SIG-M5 treated with dmso at 0.1 percent for 504 hours (cell line): ENCODE measurements around the gene DCP1B.

ENCODE experiments used
- DNase-seq: peaks from one replicate; lab custom pipeline; 2025; ENCODE audit not compliant: unreplicated experiment; lab: John Stamatoyannopoulos, UW

Gene DCP1B

DNA sequence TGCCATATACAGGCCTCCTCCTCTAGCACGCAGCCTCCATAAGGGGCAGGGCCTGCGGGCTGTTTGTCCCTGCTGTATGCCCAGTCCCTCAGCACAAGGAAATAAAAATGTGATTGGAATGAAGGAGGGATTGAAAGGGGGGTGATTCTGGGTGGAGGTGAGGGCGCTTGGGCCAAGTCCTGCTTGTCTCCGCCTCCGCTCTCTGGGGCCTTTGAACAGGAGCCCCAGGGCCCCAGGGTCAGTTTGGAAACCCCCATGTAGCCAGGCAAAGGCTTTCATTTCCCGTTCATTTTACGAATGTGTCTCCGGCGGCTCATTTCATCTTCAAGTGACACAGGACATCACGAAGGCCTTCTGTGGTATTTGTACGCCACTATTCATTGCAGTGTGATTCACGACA is 81.3 kb downstream of the DCP1B start:
- no peak for DNase-seq

DNA sequence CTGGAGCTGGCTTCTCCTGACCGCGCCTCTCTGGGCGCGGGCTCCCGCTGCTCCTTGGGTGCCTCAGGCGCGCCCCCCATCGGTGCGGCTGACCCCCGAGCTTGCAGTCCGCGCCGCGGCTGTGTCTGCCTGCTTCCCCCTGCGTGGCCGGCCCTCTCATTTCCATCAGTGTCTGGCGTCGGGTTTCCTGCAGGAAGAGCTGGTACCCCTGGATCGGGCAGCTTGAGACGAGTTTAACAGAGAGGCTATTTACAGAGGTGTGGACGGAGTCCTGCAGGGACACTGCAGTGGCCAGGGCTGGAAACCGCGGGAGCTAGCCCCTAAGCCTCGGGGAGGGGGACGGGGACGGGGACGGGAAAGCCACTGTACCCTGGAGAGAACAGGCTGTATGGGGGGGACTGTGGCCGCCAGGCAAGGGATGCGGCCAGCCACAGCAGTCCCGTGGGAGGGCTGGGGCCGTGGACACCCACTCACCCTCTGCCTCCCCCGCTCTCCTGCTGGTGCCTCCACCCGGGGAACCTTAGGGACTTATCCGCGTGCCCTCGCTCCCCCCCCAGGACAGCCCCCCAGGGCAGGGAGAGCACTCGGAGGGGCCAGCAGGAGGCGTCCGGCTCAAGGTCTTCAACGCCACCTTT is 82.1 kb downstream of the DCP1B start:
- DNase-seq = peak; percentile 35

DNA sequence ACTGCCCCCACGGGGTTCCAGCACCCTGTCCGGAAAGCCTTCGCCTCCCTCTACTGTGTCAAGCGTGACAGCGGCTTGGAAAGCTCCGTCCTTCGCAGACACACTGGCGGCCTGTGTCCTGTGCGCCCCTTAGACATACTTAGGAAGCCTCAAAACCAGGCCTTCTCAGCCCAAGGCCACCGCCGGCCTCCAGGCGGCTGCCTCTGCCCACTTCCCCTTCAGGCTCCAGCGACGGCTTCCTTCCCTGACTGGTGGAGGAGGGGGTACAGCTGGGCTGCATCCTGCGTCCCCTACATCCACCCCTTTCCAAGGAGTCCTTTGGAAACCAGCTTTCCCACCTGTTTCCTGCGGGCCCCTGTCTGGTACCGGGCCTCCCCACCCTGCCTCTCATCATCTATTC is 83.3 kb downstream of the DCP1B start:
- DNase-seq = peak; percentile 71

DNA sequence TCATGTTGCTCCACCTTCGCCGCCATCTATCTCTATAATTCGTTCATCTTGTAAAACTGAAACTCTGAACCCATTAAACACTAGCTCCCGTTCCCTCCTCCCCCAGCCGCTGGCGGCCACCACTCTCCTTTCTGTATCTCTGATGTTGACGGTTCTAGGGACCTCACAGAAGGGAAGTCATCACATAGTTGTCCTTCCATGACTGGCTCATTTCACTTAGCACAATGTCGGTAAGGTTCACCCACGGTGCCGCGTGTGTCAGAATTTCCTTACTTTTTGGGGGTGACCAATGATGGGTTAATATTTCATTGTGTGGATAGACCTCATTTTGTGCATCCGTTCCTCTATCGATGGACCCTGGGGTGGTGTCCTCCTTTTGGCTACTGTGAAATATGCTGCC is 83.8 kb downstream of the DCP1B start:
- DNase-seq = no peak

DNA sequence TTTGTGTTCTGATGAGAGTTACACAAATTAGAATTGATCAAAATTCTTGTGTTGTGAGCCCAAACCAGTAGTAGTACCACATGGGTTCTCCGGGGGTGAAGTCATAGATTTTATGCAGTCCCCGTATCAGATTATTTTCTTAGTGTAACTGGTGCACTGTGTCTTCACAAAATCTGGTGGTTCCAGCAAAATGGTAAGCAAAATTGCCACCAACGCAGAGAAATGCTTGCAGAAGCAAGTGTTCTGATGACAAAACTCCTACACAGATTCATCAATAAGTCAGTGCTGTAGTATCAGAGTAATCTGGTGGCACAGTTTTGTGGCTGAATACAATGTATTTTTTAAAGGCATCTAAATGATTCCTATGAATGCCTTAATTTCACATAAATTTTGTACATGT is 84.5 kb downstream of the DCP1B start:
- DNase-seq = no peak

DNA sequence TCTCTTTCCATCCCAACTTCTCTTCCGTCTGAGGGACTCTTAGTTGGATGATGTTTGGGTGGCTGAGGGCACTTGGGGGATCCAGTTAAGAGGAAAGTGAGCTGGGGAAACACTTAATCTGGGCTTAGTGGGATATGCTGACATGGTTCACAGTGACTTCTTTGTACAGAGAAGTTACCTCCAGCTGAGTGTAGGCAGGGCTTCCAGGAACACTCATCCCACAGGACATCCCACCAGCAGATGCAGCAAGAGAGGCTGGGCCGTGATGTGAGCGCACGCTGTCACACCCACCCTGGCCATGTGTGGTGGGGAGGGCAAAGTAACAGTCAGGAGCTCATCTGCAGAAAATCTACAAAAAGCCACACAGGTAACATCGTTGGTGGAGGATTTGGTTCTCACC is 85.0 kb downstream of the DCP1B start:
- no peak for DNase-seq

DNA sequence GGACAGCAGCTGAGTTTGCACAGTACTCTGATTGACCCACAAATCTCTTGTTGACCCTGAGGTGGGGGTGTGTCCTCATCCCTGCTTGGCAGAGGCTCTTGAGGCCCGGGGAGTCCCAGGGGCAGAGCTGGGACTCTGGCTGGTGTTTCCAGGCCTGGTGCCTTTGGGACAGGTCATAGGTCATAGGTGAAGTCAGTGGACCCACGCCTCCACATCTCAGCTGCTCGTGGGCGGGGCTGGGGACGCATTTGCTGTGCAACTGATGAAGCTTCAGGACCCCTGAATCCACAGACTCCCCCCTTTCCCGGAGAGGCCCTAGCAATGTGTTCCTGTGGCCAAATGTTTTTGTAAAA is 85.4 kb downstream of the DCP1B start:
- DNase-seq = no peak

DNA sequence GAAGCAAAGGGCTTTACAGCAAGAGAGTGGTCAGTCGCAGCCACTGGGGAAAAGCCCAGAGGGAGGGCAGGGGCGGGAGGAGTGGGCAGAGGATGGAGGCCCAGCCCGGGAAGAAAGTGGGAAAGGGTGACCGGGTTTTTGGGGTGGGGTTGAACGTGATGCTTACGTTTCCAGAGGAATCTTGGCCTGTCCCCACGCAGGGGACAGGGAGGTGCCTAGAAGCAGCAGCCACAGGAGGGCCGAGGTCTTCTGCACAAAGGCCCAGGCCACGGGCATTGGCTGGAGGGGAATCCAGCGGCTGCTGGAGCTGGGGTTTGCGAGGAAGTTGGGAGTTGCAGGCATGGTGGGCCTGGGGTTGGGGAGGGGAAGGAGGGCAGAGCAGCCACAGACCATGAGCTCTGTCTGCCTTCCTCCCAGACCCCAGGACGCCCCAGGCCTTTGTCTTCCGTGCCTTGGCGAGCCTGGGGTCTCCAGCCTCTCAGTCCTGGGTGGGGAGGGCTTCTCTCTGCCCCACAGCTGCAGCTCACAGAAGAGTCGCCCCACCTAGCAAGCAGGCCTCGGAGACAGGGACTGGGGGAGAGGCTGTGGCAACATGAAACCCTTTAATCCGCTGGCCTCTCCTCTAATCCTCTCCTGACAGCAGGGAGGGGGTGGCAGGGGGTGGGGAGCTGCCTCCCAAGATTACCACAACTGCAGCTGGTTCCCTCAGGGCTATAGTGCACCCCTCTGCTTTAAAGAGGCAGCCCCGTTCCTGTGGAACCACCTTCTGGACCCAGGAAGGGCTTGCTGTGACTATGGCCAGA is 86.0 kb downstream of the DCP1B start, which contains the start of gene CACNA2D4:
CACNA2D4 (minus strand) TSS at position 572 of the 803 bp plus-strand sequence; CDS start at position 393, 179 bp downstream.
- no peak for DNase-seq

DNA sequence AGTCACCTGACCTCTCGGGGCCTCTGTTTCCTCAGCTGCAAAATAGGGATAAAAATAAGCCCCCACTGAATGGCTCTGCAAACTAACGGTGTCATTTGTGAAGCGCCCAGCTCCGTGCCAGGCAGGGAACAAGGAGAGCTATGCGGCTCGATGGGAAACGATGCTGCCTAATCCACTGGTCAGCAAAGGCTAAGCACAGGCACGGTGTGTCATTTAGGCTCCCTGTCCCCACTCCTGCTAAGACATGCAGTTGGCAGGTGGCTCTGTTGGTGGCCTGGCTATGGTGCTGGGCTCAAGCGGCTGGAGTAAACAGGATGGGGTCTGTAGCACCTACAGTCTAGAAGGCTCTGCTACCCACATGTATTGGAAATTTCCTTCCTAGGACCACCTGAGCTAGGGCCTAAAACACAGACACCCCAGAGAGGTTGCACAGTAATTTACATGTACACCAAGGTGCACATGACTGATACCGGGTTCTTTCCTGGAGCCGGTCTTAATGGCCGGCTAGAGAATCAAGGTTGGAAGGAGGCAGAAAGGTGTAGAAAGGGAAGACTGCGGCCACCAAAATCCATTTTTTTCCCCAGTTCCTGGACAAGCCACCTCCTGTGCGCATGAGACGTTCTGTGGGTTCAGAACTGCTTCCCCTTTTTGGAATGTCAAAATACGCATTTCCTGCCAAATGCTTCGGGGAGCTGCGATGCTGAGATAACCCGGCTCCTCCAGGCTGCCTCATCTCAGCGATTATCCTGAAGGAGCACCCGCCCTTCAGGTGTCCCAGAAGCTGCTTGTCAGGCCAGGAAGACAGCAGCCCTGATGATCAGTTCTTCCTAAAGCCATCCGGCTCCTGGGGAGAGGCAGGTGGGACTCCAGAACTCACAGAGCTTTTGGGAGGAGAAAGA is 86.8 kb downstream of the DCP1B start:
- peak; percentile 70 for DNase-seq

DNA sequence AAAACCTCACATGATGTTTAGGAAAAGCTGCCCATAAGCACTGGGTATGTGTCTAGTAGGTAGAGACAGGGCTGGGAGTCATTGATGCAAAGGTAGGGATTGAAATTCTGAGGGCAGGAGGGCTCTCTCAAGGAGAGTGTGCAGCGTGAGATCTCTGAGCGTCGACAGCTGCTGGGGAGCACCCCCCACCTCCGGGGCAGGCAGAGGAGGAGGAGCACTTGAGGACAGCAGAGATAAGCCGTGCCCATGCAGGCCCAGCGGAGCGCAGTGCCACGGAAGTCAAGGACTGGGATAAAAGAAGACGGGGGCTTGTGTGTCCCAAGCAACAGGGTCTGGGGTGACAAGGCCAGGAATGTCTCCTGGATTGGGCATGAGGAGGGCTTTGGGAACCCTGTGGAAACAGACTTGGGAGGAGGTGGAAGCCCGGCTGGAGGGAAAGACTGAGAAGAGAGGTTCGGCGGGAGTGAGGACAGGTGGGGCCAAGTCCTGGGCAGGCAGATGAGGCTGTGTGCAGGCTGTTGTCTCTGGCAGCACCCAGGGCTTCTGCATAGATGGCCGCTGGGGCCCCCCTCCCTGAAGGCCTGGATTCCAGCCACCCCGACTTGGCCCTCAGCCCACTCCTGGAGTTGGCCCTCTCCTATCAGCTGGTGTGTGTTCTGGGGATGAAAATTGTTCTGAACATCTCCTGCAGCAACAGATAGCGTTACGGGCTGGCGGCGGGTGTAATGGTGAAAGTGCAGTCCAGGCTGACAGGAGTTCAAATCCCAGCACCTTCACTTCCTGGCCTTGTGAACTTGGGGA is 87.7 kb downstream of the DCP1B start:
- DNase-seq = no peak

DNA sequence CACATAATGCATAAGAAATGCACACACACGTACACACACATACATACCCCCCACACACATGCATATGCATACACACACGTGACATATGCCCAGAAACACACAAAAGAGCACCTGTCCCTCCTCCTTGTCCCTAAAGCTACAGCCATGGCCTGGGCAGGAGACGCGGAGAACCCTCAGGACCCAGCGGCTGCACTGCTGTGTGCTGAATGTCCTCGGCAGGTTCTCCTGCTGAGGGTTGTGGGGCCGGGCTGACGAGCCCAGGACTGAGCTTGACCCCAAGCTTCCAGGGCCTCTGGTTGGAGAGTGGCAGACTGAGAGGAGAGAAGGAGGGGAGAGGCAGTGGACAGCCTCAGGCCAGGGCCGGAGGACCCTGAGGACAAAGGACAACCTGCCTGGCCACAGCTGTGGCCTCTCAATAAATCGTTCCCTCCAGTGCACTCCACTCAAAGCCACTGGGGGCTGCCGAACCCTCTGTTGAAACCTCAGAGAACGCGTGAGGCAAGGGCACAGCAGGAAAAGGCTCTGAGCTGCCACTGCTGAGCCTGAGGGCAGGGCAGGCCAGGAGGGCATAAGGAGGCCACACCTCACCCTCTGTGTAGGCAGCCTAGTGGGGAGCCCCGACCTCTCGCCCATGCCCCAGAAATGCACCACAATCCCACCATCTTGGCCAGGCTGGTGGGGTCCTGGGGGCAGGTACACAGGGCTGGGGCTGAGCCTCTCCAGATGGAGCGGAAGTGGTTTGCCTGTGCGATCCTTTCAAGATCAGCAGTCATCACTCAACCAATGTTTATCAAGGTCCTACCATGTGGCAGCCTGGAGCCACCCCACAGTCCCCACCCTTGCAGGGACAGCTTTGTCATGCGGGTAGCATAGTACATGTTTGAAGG is 88.9 kb downstream of the DCP1B start:
- DNase-seq = no peak

DNA sequence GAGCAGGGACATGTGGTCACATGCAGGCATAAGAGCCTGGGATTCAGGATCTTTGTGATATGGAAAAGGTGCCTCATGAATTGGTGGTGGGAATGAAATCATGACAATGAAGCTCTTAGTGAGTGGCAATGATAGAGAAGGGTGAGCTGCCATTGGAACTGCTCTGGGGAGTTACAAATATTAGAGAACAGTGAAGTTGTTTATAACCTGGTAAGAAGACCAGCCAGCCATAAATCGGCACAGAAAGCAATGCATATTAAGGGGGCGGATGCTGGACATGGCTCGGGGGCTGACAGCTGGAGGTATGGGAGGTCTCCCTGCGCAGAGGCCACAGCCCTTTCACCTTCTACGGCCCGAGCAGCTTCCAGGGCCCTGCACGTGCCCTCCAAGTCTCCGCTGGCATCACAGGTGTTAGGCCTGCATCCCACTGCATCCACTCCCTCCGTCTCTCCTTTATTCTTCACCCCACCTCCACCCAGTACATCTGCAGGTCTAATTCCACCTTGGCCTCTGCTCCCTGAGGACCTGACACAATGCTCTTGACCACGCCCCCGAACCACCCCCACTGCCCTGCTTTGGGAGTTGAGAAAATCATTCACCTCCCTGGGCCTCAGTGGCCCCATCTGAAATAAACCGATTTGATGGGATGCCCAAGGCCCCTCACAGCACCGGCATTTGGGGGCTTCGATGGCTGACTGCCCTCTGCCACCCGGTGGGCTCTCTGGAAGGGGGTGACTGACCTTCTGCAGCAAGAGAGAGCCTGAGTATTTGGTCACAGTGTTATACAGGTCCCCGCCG is 89.9 kb downstream of the DCP1B start:
- no peak for DNase-seq

DNA sequence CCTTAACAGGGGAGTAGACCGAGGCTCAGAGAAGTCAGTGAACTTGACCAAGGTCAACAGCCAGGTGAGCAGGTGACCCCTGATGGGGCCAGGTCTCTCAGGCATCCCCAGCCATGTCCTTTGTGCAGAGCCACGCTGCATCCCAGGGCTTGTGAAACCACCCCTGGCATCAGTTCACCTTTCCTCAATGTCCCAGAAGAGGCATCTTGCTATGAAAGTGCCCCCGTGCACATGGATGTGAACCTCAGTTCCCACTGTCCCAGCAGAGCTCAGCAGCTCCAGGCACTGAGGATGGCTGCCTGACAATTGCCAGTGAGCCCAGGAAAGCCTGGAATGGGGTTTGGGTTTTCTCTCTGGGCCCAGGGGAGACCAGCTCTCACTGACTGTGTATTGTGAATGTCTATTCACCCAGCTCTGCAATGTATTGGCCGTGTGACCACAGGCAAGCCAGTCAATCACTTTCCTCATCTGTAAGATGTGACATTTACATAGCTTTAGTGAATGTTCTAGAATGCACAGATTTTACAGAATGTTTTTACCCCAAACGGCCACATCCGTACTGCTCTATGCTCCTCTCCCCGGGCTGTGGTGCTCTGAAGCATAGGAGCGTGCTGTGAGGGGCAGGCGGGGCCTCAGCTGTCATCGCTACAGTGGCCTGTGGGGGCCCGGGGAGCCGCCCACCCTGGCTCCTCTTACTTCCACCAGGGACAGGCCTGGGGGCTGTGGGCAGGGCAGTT is 90.7 kb downstream of the DCP1B start:
- no peak for DNase-seq

DNA sequence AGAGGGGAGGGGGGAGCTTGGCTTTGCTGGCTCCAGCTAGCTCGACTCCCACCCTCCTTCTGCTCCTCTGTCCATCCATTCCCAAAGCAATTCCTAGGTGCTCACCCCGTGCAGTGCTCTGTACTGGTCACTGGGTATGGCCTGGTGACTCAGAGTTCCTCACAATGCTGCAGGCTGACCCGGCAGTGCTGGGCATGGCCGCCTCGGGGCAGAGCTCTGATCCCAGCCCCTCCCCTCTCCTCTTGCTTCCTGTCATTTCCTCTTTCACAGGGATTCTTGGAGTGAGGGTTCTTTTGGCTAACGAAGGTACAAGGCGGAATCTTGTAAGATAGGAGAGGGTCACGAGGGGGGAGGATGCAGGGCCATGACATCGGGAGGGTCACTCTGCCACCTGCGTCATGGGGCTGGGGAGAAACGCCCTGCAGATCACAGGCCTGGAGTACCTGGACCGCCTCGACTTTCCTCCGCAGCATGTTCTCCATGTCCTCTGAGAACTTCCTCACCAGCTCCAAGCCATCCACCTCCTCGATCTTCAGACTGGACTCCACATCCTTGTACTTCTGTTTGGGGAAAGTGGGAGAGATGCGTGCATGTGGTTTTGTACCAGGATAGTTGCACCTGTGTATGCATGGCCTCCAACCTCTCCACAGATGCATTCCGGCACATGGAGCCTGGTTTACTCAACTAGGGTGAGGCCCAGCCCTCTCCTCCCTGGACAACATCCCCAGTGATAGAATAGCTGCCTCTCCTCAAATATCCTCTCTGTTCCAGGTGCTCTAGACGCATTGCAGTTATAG is 91.5 kb downstream of the DCP1B start:
- no peak for DNase-seq

DNA sequence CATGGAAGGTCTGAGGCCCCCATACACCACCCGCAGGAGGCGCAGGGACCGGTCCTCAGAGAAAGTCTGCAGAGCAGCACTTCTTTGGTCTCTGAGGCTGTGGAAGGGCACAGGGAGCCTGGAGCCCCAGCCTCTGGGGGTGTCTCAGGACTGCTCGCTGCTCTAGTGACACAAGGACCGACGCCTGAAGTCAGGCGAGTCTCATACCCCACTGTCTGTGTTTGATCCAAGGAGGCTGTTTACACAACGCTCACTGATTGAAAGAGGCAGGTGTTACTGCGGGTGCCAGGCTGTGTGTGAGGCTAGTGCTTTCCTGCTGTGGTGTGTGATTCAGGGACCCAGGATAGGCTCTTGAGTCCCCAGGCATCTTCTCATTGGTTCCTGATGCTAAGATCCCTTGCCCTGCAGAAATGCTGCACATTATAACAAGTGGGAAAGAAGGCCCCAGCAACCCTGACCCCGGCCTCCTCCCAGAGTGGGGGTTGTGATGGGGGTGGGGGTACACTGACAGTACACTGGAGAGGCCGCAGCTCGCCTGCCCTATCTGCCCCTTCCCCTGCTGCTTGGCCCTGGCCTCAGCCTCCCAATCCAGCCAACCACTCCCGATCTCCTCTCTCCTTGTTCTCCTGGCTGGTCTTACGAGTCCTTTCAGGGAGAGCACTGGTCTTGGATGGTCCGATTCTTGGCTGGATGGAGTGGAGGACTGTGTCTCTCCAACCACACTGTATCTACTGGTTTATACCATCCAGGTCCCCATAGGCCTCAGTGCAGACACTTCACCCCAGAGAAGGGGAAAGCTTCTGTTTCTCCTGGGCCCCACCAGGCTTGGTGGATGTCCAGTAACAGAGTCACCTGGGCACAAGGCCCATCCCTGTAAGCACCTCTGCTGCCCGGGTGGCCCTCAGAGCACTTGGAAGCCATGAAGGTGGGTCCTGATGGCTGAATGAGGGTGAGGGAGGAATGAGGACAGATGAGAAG is 92.4 kb downstream of the DCP1B start:
- DNase-seq = no peak

DNA sequence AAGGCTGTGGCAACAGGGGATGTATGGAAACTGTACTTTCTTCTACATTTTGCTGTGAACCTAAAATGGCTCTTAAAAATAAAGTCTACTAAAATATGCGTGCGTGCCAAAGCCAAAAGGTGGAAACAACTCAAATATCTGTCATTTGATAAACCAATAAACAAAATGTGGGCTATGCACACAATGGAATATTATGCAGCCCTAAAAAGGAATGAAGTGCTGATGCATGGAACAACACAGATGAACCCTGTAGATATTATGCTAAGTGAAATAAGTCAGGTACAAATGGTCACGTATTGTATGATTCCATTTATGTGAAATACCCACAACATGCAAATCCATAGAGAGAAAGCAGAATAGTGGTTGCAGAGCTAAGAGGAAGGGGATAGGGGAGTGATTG is 93.8 kb downstream of the DCP1B start:
- DNase-seq = no peak
